Activated CD8-positive, alpha-beta T cell treated with anti-CD3 and anti-CD28 coated beads for 36 hours (primary cell): Measurements from ENCODE around the gene HECTD1. TPM values are rescaled to one million over a fixed set of nuclear protein-coding genes. Genes with fewer than 3 reads are reported as not detected.
"Not testable (repeated sequence)": the region's sequence is repeated elsewhere in the genome, so short reads cannot be mapped to it uniquely, and the experiment has no call there.

Experiments
- ATAC-seq: fragments of 200-7000 bp; cut with Tn5 transposase; one replicate; pipeline ENCODE4 v1.10.0; 2021; ENCODE audit warnings: mild to moderate bottlenecking, moderate library complexity
- CTCF ChIA-PET: fragments of 350-600 bp; sonication (Branson Sonifier 250); formaldehyde crosslinking; loops from one replicate; lab custom pipeline; 2021; ENCODE audit warnings: antibody characterized with exemption; lab: Charles Lee
- POLR2A ChIA-PET: fragments of 350-600 bp; sonication (Branson Sonifier 250); formaldehyde crosslinking; loops from one replicate; lab custom pipeline; 2021; ENCODE audit warnings: antibody characterized with exemption; lab: Charles Lee
- DNase-seq: peaks from one replicate; pipeline ENCODE4 v3.0.0-alpha.2; 2020
- H3K27ac Mint-ChIP-seq: one replicate; pipeline ENCODE4 v1.8.0; 2021; ENCODE audit warnings: mild to moderate bottlenecking, mixed read lengths
- H3K27me3 Mint-ChIP-seq: one replicate; pipeline ENCODE4 v1.8.0; 2021; ENCODE audit warnings: mixed read lengths
- H3K36me3 Mint-ChIP-seq: one replicate; pipeline ENCODE4 v1.8.0; 2021; ENCODE audit warnings: low read depth, mixed read lengths
- H3K4me1 Mint-ChIP-seq: one replicate; pipeline ENCODE4 v1.8.0; 2021; ENCODE audit warnings: low read depth, mixed read lengths
- H3K4me3 Mint-ChIP-seq: one replicate; pipeline ENCODE4 v1.8.0; 2021; ENCODE audit warnings: mild to moderate bottlenecking, moderate library complexity, mixed read lengths
- H3K9me3 Mint-ChIP-seq: one replicate; pipeline ENCODE4 v1.8.0; 2021; ENCODE audit warnings: mixed read lengths
- intact Hi-C: fragments of 100-400 bp; cut with micrococcal nuclease; formaldehyde crosslinking; loops from one replicate; pipeline ENCODE4 v1.10.0; 2022
- total RNA-seq, 2 experiments: library from RNA; stranded (reverse); gene quantifications; one replicate each; pipeline ENCODE4 v1.2.3, GENCODE V29; 2021
- TF ChIP-seq, protein P1 (sequence below): fragments of 200-600 bp; IDR thresholded peaks from one replicate; pipeline ENCODE4 v1.8.0; 2022; ENCODE audit warnings: antibody characterized with exemption, mild to moderate bottlenecking

Gene HECTD1
- total RNA-seq, 2 experiments from 2014 or later: 78.9 to 82.2 TPM

DNA sequence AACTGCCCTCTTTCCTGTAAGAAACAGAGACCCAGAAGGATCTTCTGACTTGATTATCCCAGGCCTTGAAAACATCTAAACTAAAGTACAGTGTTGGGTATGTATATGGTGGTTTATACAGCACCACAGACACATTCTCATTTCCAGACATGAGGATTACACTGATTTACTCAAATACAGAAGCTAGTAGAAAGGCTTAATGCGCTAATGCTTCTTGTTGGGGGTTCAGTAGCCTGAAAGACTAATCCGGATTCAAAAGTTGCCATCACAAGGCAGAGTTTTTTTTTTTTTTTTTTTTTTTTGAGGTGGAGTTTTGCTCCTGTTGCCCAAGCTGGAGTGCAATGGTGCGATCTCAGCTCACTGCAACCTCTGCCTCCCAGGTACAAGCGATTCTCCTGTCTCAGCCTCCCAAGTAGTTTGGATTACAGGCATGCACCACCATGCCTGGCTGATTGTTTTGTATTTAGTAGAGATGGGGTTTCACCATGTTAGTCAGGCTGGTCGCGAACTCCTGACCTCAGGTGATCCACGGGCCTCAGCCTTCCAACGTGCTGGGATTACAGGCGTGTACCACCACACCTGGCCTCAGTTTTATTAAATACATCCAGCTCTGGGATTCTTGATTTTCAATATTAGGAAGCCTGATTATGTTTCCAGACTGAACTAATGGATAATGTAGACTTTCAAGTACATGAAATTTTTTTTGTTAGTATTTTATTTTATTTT, 46.3 kb upstream of the HECTD1 start:
- intact Hi-C loops: no loop called here
- CTCF ChIA-PET: no interaction called here
- POLR2A ChIA-PET: no interaction called here
- Mint-ChIP-seq H3K9me3 (no peaks in the 10 kb centered on the region), H3K4me1 (no peaks in the 10 kb centered on the region), H3K27me3 (no peaks in the 10 kb centered on the region), H3K27ac (no peak overlapping the region), H3K4me3 (no peak overlapping the region), H3K36me3 (no peaks in the 10 kb centered on the region)
- ATAC-seq (no peak), DNase-seq (no peak)
- TF ChIP-seq, protein P1, sequence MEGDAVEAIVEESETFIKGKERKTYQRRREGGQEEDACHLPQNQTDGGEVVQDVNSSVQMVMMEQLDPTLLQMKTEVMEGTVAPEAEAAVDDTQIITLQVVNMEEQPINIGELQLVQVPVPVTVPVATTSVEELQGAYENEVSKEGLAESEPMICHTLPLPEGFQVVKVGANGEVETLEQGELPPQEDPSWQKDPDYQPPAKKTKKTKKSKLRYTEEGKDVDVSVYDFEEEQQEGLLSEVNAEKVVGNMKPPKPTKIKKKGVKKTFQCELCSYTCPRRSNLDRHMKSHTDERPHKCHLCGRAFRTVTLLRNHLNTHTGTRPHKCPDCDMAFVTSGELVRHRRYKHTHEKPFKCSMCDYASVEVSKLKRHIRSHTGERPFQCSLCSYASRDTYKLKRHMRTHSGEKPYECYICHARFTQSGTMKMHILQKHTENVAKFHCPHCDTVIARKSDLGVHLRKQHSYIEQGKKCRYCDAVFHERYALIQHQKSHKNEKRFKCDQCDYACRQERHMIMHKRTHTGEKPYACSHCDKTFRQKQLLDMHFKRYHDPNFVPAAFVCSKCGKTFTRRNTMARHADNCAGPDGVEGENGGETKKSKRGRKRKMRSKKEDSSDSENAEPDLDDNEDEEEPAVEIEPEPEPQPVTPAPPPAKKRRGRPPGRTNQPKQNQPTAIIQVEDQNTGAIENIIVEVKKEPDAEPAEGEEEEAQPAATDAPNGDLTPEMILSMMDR: no peak

DNA sequence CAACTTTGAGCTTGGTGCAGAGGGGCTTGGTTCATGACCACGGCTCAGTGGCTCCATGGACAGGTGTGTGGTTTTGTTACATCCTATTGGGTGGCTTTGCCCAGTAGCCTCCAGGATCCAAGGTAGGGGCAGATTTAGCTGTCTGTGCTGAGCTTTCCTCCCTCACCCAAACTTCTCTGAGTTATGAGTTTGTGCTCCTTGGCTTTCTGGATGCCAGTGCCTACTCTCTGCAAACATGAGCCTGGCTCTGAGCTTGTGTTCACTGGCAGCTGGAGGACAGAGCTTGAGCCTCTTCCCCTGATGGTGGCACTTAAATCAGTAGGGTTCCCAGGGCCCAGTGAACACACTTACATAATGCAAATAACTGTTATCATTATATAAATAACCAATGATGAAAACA, 45.3 kb upstream of the HECTD1 start:
- Mint-ChIP-seq H3K27me3 (no peaks in the 10 kb centered on the region), H3K4me3 (no peak overlapping the region), H3K9me3 (no peaks in the 10 kb centered on the region), H3K27ac (no peak overlapping the region), H3K4me1 (no peaks in the 10 kb centered on the region), H3K36me3 (no peaks in the 10 kb centered on the region)
- intact Hi-C loops: no loop called here
- ChIA-PET POLR2A (interaction anchor here (1.0 kb wide), 1 partner anchor 9 kb away, joined by 3 read pairs; no protein-coding TSS in a partner anchor), CTCF (no interaction called here)
- DNase-seq (no peak), ATAC-seq (no peak)
- TF ChIP-seq, protein P1: no peak

DNA sequence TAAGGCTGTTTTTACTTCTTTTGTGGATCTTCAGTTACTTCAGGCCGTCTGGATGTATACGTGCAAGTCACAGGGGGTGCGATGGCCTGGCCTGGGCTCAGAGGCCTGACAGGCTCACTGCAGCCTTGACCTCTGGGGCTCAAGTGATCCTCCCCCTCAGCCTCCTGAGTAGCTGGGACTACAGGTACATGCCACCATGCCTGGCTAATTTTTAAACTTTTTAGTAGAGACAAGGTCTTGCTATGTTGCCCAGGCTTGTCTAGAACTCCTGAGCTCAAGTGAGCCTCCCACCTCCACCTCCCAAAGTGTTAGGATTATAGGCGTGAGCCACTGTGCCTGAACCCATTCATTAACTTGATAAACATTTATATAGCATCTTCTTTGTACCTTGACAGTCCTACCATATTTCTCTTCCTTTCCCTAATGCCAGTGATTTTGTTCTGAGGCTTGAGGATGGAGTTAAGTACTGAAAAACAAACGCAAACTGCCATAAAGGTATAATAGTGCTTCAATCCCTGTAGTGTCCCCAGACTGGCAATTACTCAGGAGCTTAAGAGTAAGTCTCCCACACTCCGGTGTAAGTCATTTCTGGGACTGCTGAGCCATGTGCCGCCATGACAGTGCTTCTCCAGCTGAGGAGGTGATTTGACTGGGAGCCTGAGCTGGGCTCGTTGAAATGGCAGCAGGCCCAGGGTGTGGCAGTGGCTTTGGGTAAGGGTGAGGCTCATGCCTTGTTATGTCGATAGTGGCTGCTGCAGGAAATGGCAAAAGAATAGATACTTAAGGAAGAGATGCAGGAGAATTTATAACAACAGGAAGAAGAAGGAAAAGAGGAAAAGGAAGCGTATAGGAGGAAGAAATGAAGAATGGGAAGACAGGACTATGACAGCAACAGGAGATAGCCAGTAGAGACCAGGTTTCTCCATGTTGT, 43.7 kb upstream of the HECTD1 start:
- Mint-ChIP-seq H3K4me1 (no peaks in the 10 kb centered on the region), H3K4me3 (no peak overlapping the region), H3K27ac (no peak overlapping the region), H3K9me3 (no peaks in the 10 kb centered on the region), H3K36me3 (no peaks in the 10 kb centered on the region), H3K27me3 (no peaks in the 10 kb centered on the region)
- ChIA-PET CTCF (no interaction called here), POLR2A (no interaction called here)
- TF ChIP-seq, protein P1: no peak
- intact Hi-C loops: no loop called here
- ATAC-seq (no peak), DNase-seq (no peak)

DNA sequence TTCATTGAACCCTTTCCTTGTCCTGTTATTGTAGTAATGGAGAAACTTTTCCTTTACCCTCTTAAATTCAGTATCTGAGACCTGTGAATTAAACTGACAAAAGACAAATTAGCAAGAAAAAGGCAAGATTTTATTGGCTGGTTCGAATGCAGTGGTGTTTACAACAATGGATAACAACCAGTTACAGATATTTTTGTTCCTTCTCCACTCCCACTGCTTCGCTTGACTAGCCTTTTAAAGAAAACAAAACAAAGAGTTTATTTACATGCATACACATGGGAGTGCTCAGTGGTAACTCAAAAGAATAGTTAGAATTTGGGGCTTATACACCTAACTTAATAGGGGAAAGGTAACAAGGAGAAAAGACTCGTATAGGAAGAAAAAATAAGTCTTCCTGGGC, 37.0 kb upstream of the HECTD1 start:
- peaks cover 15% of the 10 kb centered on the region for H3K4me1 Mint-ChIP-seq
- H3K36me3 Mint-ChIP-seq: no peaks in the 10 kb centered on the region
- H3K4me3 Mint-ChIP-seq: no peak overlapping the region
- CTCF ChIA-PET: no interaction called here
- H3K27me3 Mint-ChIP-seq: no peaks in the 10 kb centered on the region
- TF ChIP-seq, protein P1: no peak
- H3K27ac Mint-ChIP-seq: no peak overlapping the region
- H3K9me3 Mint-ChIP-seq: no peaks in the 10 kb centered on the region
- POLR2A ChIA-PET: no interaction called here
- intact Hi-C loops: no loop called here
- ATAC-seq (no peak), DNase-seq (no peak)

DNA sequence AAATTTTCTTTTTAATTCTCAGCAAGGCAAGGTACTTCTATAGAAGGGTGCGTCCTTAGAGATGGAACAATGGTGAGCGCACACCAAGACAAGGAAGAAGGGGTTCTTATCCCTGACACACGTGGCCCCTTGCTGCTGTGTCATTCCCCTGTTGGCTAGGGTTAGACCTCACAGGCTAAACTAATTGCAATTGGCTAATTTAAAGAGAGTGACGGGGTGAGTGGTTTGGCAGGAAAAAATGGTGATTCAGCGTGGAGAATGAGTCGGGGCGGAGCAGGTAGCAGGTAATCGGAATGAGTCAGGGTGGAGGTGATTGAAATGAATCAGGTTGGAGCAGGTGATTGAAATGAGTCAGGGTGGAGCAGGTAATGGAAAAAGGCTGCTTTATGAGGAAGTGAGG, 36.3 kb upstream of the HECTD1 start:
- TF ChIP-seq, protein P1: no peak
- H3K9me3 Mint-ChIP-seq: no peaks in the 10 kb centered on the region
- CTCF ChIA-PET: no interaction called here
- no peaks in the 10 kb centered on the region for H3K27me3 Mint-ChIP-seq
- no peak overlapping the region for H3K27ac Mint-ChIP-seq
- intact Hi-C loops: no loop called here
- H3K36me3 Mint-ChIP-seq: no peaks in the 10 kb centered on the region
- POLR2A ChIA-PET: no interaction called here
- peak; percentile 23 for DNase-seq
- H3K4me3 Mint-ChIP-seq: no peak overlapping the region
- ATAC-seq: no peak
- peaks cover 20% of the 10 kb centered on the region for H3K4me1 Mint-ChIP-seq

DNA sequence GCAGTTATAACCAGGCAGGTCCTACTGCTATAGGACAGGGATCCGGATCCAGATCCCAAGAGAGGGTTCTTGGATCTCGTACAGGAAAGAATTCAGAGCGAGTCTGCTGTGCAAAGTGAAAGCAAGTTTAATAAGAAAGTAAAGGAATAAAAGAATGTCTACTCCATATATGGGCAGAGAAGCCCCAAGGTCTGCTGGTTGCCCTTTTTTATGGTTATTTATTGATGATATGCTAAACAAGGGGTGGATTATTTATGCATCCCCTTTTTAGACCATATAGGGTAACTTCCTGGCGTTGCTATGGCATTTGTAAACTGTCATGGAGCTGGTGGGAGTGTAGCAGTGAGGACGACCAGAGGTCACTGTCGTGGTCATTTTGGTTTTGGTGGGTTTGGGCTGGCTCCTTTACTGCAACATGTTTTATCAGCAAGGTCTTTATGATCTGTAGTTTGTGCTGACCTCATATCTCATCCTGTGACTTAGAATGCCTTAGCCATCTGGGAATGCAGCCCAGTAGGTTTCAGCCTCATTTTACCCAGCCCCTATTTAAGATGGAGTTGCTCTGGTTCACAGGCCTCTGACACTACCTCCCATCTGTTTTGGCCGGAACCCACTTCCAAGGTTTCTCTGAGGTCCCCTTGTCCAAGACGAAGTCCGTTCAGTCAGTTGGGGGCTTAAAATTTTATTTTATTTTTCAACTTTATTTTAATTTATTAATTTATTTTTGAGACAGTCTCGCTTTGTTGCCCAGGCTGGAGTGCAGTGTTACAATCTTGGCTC, 34.8 kb upstream of the HECTD1 start:
- H3K4me1 Mint-ChIP-seq: peaks cover 20% of the 10 kb centered on the region
- H3K27ac Mint-ChIP-seq: not testable (repeated sequence)
- DNase-seq: peak; percentile 2

More for the DNA sequence above, 34.8 kb upstream of the HECTD1 start:
- POLR2A ChIA-PET: interaction anchor here (0.6 kb wide), 1 partner anchor 79 kb away, joined by 3 read pairs; no protein-coding TSS in a partner anchor
- CTCF ChIA-PET, H3K36me3 Mint-ChIP-seq, intact Hi-C loops, H3K27me3 Mint-ChIP-seq, H3K9me3 Mint-ChIP-seq, H3K4me3 Mint-ChIP-seq, ATAC-seq: not testable (repeated sequence)
